GM12878 (cell line): ENCODE data around the gene PF4V1. TPM values are rescaled to one million over a fixed set of nuclear protein-coding genes. Genes with fewer than 3 reads are reported as not detected.

ENCODE experiments used
- ATAC-seq: fragments of 200-7000 bp; cut with Tn5 transposase; 3 replicates; pipeline ENCODE4 v1.9.1; 2020; ENCODE audit warnings: mild to moderate bottlenecking, moderate library complexity
- BruUV-seq: library from RNA; stranded (reverse); fragments of 400-500 nt; replicated peaks from 2 replicates; lab custom pipeline; 2021; lab: Mats Ljungman, UMichigan
- CTCF ChIA-PET: fragments of 300-600 bp; sonication (Branson Sonifier 250); formaldehyde crosslinking; extraction: SDS; loops from one replicate; lab custom pipeline; 2021; ENCODE audit warnings: inconsistent platforms; lab: Yijun Ruan, JAX
- POLR2A ChIA-PET: fragments of 350-600 bp; formaldehyde crosslinking; extraction: SDS; loops from one replicate; lab custom pipeline; 2021; ENCODE audit warnings: inconsistent platforms; lab: Charles Lee
- RAD21 ChIA-PET: fragments of 300-600 bp; sonication (Branson Sonifier 250); formaldehyde crosslinking; loops from one replicate; lab custom pipeline; 2023; ENCODE audit warnings: antibody characterized with exemption; ENCODE audit not compliant: unreplicated experiment; lab: Charles Lee
- SMC1A ChIA-PET: fragments of 300-600 bp; sonication (Branson Sonifier 250); formaldehyde crosslinking; loops from one replicate; lab custom pipeline; 2023; ENCODE audit not compliant: unreplicated experiment, uncharacterized antibody; lab: Charles Lee
- DNase-seq: peaks from one replicate; pipeline ENCODE4 v3.0.0-alpha.2; 2011; ENCODE audit warnings: low read depth, low spot score
- FAIRE-seq: peaks from 3 replicates; lab custom pipeline; 2011; peaks lifted over from hg19 to GRCh38; lab: Jason Lieb, UNC
- H2AFZ ChIP-seq: 2 replicates; pipeline ENCODE4 v1.6.0; 2011; ENCODE audit warnings: low read depth, low read length, control low read depth; ENCODE audit not compliant: control insufficient read depth
- H3K27ac ChIP-seq: 2 replicates; pipeline ENCODE4 v1.5.1; 2011; ENCODE audit warnings: control low read depth; ENCODE audit not compliant: control insufficient read depth, insufficient read depth
- H3K27me3 ChIP-seq, 2 experiments: replicated peaks in 1 of 2; 2 replicates each; pipeline versions ENCODE4 v1.6.0 to v1.6.1; 2011; ENCODE audit warnings: low read length in 1 of 2; ENCODE audit not compliant: control insufficient read depth in 2 of 2, insufficient read depth in 2 of 2
- H3K36me3 ChIP-seq, 2 experiments: 2 replicates each; pipeline ENCODE4 v1.5.1; 2011; ENCODE audit warnings: low read length in 1 of 2; ENCODE audit not compliant: control insufficient read depth in 2 of 2, insufficient read depth in 2 of 2
- H3K4me1 ChIP-seq: 2 replicates; pipeline ENCODE4 v1.6.1; 2011; ENCODE audit warnings: mild to moderate bottlenecking, low read length, moderate library complexity, mixed read lengths; ENCODE audit not compliant: control insufficient read depth, insufficient read depth
- H3K4me2 ChIP-seq: 2 replicates; pipeline ENCODE4 v1.6.0; 2011; ENCODE audit warnings: control low read depth; ENCODE audit not compliant: control insufficient read depth, insufficient read depth
- H3K4me3 ChIP-seq: fragments of 200-600 bp; sonication (generic); 2 replicates; pipeline ENCODE4 v1.5.1; 2016
- H3K79me2 ChIP-seq: 2 replicates; pipeline ENCODE4 v1.6.0; 2011; ENCODE audit warnings: low read length; ENCODE audit not compliant: control insufficient read depth, insufficient read depth
- H3K9ac ChIP-seq: 2 replicates; pipeline ENCODE4 v1.8.0; 2011; ENCODE audit warnings: low read length, control low read depth, mixed read lengths; ENCODE audit not compliant: control insufficient read depth, insufficient read depth
- H3K9me3 ChIP-seq: replicated peaks from 3 replicates; pipeline ENCODE4 v1.5.1; 2011; ENCODE audit warnings: mild to moderate bottlenecking, low read length; ENCODE audit not compliant: control insufficient read depth, insufficient read depth
- H4K20me1 ChIP-seq: 2 replicates; pipeline ENCODE4 v1.6.0; 2011; ENCODE audit not compliant: control insufficient read depth, insufficient read depth
- BRCA1 ChIP-seq: IDR thresholded peaks from 2 replicates; pipeline ENCODE4 v1.6.1; 2011; ENCODE audit warnings: low read depth, low read length, improper control_type of control experiment
- CHD4 ChIP-seq: fragments of 200-600 bp; sonication (generic); IDR thresholded peaks from 2 replicates; pipeline ENCODE4 v1.6.1; 2016; ENCODE audit warnings: mild to moderate bottlenecking
- FOXM1 ChIP-seq: IDR thresholded peaks from 2 replicates; pipeline ENCODE4 v1.6.1; 2012; ENCODE audit warnings: low read depth, mild to moderate bottlenecking, inconsistent platforms, low read length, moderate library complexity
- MYB ChIP-seq: fragments of 150-350 bp; IDR thresholded peaks from 2 replicates; pipeline ENCODE4 v1.6.1; 2014; ENCODE audit warnings: mild to moderate bottlenecking, low read depth, low read length, borderline replicate concordance
- POLR2A ChIP-seq: IDR thresholded peaks from 2 replicates; pipeline ENCODE4 v1.6.1; 2011; ENCODE audit warnings: low read depth, mild to moderate bottlenecking, low read length
- RBBP5 ChIP-seq: fragments of 200-600 bp; sonication (generic); conservative IDR thresholded peaks from 2 replicates; pipeline ENCODE4 v1.6.1; 2016
- RFX5 ChIP-seq: IDR thresholded peaks from 2 replicates; pipeline ENCODE4 v1.6.1; 2011; ENCODE audit warnings: low read depth, low read length, improper control_type of control experiment
- TCF12 ChIP-seq: IDR thresholded peaks from 2 replicates; pipeline ENCODE4 v1.6.1; 2011; ENCODE audit warnings: low read depth, mild to moderate bottlenecking, low read length
- USF1 ChIP-seq: IDR thresholded peaks from 2 replicates; pipeline ENCODE4 v1.6.1; 2011; ENCODE audit warnings: borderline replicate concordance, low read depth, mild to moderate bottlenecking, moderate library complexity, mixed read lengths, low read length; ENCODE audit not compliant: insufficient read depth; ENCODE audit errors: extremely low read length
- YBX1 ChIP-seq: fragments of 450-650 bp; IDR thresholded peaks from 2 replicates; pipeline ENCODE4 v1.6.1; 2016; ENCODE audit warnings: antibody characterized with exemption
- YY1 ChIP-seq: IDR thresholded peaks from 2 replicates; pipeline ENCODE4 v1.6.1; 2011; ENCODE audit warnings: low read depth, mild to moderate bottlenecking, low read length
- ZZZ3 ChIP-seq: IDR thresholded peaks from 2 replicates; pipeline ENCODE4 v1.6.1; 2011; ENCODE audit warnings: low read depth; ENCODE audit not compliant: control insufficient read depth, insufficient read length
- WGBS: methylation state at CpG from one replicate; pipeline ENCODE4 v1.1.6; 2016; ENCODE audit warnings: low lambda C conversion rate; ENCODE audit not compliant: insufficient replicate concordance, insufficient coverage; ENCODE audit errors: missing lambda C conversion rate; 5-methylcytosine and 5-hydroxymethylcytosine counted together
- in situ Hi-C: fragments of 300-500 bp; cut with MboI; formaldehyde crosslinking; loops from 9 replicates; pipeline ENCODE4 v1.14.3; 2018; ENCODE audit warnings: mixed read lengths
- intact Hi-C: fragments of 100-400 bp; cut with micrococcal nuclease; formaldehyde crosslinking; loops from one replicate; pipeline ENCODE4 v1.14.2; 2022; ENCODE audit not compliant: unreplicated experiment
- polyA plus RNA-seq, 11 experiments: library from polyadenylated mRNA; depleted of rRNA in 4 of 11; unstranded in 6 of 11; stranded (reverse) in 5 of 11; fragments of >200 nt; fragmentation: Nextera tagmentation in 4 of 11; fragmentation: Illumina TruSeq in 1 of 11; extraction: Ambion mirVana in 4 of 11; extraction: Trizol in 1 of 11; gene quantifications; 1 replicate in 1 of 11; 2 replicates in 10 of 11; pipeline versions ENCODE4 v1.2.1 to v1.2.3, GENCODE V29; 2011 to 2016; ENCODE audit warnings: inconsistent platforms in 2 of 11, missing spikeins in 2 of 11, low read depth in 1 of 11
- total RNA-seq, 4 experiments: library from RNA; depleted of rRNA in 3 of 4; stranded (reverse); fragments of >200 nt in 3 of 4; fragmentation: Illumina TruSeq in 1 of 4; extraction: Trizol in 1 of 4; gene quantifications; 2 replicates each; pipeline versions ENCODE4 v1.2.1 to v1.2.3, GENCODE V29; 2013 to 2021

Gene PF4V1
- total and polyA plus RNA-seq, 10 of the 15 experiments (the other 5 are each of a cell fraction or from before 2014, with no cell fraction given): not detected

GRCh38 chr4:73870260-73870659 lies 17.2 kb downstream of the PF4V1 start:
- no peak overlapping the region for H3K4me2 ChIP-seq
- WGBS: 41% methylated on average over 3 of the region's 3 CpGs

GRCh38 chr4:73870768-73871167 lies 17.7 kb downstream of the PF4V1 start:
- H3K27ac ChIP-seq: no peak overlapping the region
- H3K9me3 ChIP-seq: no peaks in the 10 kb centered on the region
- DNase-seq (no peak), ATAC-seq (no peak), FAIRE-seq (peak; percentile 75)
- RAD21 ChIA-PET: no interaction called here
- no peaks in the 10 kb centered on the region for H3K4me1 ChIP-seq
- H3K4me2 ChIP-seq: no peak overlapping the region
- H4K20me1 ChIP-seq: no peaks in the 10 kb centered on the region
- no peaks in the 10 kb centered on the region for H3K36me3 ChIP-seq
- no peak overlapping the region for H3K4me3 ChIP-seq
- H3K9ac ChIP-seq: no peak overlapping the region
- 89% methylated on average over 1 of the region's 1 CpG for WGBS
- H3K79me2 ChIP-seq: no peaks in the 10 kb centered on the region
- in situ Hi-C loops: no loop called here
- no peak for TF ChIP-seq MYB
- TF ChIP-seq RFX5: no peak
- POLR2A ChIA-PET: interaction anchor here (0.6 kb wide), 1 partner anchor 40 kb away, joined by 5 read pairs; no protein-coding TSS in a partner anchor
- SMC1A ChIA-PET: no interaction called here
- no TSS peak for BruUV-seq
- CTCF ChIA-PET: no interaction called here
- no peak overlapping the region for H2AFZ ChIP-seq
- intact Hi-C loops: no loop called here
- peaks cover 2 to 6% of the 10 kb centered on the region in 2 experiments; a peak in 2 of 4 replicates for H3K27me3 ChIP-seq

More at GRCh38 chr4:73870260-73870659, 17.2 kb downstream of the PF4V1 start:
- Histone ChIP-seq H3K27me3 (peaks cover 2 to 8% of the 10 kb centered on the region in 2 experiments; a peak in 2 of 4 replicates), H3K79me2 (no peaks in the 10 kb centered on the region), H2AFZ (no peak overlapping the region), H3K27ac (no peak overlapping the region), H3K4me3 (no peak overlapping the region), H4K20me1 (no peaks in the 10 kb centered on the region), H3K36me3 (no peaks in the 10 kb centered on the region), H3K9ac (no peak overlapping the region), H3K4me1 (no peaks in the 10 kb centered on the region), H3K9me3 (no peaks in the 10 kb centered on the region)
- ATAC-seq (no peak), DNase-seq (no peak), FAIRE-seq (no peak)
- TF ChIP-seq TCF12 (no peak), FOXM1 (no peak), YBX1 (no peak), ZZZ3 (no peak), BRCA1 (no peak), POLR2A (no peak), YY1 (no peak), RBBP5 (no peak), USF1 (no peak), CHD4 (no peak)
- no TSS peak for BruUV-seq
- in situ Hi-C loops: no loop called here
- ChIA-PET SMC1A (no interaction called here), CTCF (no interaction called here), POLR2A (interaction anchor here (0.6 kb wide), 1 partner anchor 41 kb away, joined by 5 read pairs; no protein-coding TSS in a partner anchor), RAD21 (no interaction called here)
- intact Hi-C loops: no loop called here
